HG03442 (cell line): ENCODE results near the gene SUPT20HL2.
"Not testable (repeated sequence)": the region's sequence is repeated elsewhere in the genome, so short reads cannot be mapped to it uniquely, and the experiment has no call there.

Experiments used
- ATAC-seq: cut with Tn5 transposase; IDR thresholded peaks from one replicate; pipeline ENCODE4 v1.9.1; 2021; ENCODE audit warnings: mild to moderate bottlenecking, moderate library complexity; ENCODE audit not compliant: unreplicated experiment

Gene SUPT20HL2

DNA sequence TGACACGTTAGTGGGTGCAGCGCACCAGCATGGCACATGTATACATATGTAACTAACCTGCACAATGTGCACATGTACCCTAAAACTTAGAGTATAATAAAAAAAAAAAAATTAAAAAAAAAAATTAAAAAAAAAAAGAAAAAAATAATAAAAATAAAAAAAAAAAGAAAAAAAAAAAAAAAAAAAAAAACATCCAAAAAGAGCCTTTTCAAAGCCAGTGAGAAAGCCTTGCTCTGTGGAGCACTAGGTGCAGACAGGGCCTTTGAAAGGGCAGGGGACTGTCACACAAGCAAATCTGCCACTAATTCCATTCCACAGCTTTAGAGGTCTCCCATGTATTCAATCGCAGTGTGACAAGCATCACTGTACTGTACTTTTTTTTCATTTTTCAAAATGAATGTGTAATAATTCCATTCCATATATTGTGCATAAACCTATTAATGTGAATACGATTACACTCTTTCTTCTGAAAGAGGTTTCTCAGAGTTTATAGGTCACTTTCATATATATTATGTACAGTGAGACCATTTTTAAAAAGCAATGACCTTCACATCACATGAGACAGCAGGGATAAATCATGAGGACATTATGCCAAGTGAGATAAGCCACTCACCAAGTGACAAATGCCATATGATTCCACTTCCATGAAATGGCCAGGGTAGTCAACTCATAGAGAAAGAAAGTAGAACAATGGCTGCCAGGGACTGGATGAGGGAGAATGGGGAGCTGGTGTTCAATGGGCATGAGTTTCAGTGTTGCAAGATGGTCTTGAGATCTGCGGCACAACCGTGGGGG lies 4.1 kb downstream of the SUPT20HL2 start:
- not testable (repeated sequence) for ATAC-seq

- ATAC-seq: not testable (repeated sequence)
Observed at GRCh38 chrX:24308803-24309202, 5.1 kb downstream of the SUPT20HL2 start.

GRCh38 chrX:24306440-24306839 lies 7.4 kb downstream of the SUPT20HL2 start:
- ATAC-seq: no peak

DNA sequence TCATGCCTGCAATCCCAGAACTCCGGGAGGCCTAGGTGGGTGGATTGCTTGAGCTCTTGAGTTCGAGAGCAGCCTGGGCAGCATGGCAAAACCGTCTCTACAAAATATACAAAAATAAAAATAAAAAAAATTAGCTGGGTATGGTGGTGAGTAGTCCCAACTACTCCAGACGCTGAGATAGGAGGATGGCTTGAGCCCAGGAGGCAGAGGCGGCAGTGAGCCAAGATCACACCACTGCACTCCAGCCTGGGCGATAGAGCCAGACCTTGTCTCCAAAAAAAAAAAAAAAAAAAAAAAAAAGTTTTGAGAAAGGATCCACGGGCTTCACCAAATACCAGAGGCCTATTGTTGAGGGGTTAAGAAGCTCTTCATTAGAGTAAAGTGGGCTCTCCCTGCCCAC lies 8.0 kb downstream of the SUPT20HL2 start:
- ATAC-seq: no peak

DNA sequence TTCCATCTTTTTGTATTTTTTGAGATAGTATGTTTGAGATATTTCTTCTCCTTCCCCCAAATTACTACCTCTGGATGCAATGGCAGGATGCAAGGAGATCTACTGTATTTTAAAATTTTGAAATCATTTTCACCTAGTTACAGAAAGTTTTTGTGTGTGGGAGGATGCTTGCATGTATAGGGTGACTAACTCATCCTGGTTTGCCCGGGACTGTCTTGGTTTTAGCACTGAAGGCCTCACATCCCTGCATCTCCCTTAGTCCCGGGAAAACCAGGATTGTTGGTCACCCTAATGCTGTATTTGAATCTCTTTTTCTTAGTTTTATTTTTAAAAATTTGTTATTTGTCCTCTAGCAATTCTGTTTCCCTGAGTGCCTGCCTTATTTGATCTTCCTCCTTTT lies 12.1 kb downstream of the SUPT20HL2 start:
- ATAC-seq: no peak

DNA sequence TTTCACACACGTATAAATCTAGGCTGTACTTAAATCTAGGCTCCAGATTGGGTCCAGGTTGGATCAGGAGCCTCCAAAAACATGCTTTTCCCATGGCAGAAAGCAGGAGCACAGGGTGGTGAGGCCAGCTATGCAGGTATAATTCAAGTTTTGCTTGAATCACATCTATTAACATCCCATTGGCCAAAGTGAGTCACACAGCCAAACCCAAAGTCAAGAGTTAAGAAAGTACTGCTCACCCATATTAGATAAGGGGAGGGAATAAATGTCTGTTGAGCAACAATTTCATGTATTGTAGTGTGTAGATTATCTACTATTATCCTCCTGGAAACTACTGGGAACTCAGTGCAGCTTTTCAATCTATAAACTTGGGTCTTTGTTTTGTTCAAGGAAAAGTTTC lies 12.8 kb downstream of the SUPT20HL2 start:
- ATAC-seq: no peak

GRCh38 chrX:24298191-24298590 lies 15.7 kb downstream of the SUPT20HL2 start:
- ATAC-seq: no peak

DNA sequence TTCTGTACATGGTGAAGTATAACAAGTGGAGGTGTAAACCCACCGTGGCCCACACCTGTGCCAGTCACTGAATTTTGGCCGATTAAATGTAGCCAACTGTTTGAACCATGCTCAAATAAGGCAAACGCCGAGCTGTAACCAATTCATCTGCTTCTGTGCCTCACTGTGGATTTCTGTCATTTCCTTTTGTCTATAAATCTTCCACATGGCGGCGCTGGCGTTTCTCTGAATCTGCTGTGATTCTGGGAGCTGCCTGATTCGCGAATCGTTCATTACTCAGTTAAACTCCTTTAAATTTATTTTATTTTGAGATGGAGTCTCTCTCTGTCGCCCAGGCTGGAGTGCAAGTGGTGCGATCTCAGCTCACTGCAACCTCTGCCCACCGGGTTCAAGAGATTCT lies 19.2 kb downstream of the SUPT20HL2 start:
- ATAC-seq: no peak

DNA sequence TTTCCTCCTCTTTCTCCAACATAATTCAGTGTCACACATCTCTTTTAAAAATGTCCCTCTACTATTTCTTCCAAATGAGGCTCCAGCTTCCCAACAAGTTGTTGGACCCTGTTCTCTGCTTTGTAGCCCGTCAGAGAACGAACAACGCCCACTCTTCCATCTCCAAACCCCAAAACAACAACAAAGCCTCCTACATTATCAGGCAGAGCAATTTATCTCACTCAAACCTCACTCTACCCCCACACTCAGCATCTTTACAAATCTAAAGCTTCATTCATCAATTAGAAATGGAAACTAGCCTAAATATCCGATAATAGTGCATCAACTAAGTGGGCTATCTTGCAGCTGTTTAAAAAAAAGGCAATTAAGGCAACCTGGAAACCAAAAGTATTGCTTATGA lies 20.5 kb downstream of the SUPT20HL2 start:
- no peak for ATAC-seq

DNA sequence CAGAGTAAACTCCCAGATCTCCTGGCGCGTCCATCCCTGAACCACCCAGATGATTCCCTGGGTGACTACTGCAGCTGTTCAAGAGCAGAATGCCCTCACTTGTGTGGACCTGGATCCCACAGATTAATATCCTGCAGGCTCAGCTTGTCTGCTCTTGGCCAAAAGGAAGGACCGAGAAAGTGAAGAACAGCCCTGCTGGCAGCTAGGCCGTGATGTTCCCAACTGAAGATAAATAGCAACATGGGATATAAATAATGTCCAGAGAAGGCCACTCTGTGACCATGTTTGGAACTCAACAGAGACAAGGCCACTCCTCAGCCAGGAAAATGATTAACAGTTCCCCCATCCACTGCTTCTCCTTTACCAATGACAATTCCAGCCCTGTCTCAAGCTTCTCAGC lies 21.5 kb downstream of the SUPT20HL2 start:
- no peak for ATAC-seq

GRCh38 chrX:24285082-24285481 lies 28.8 kb downstream of the SUPT20HL2 start:
- no peak for ATAC-seq

GRCh38 chrX:24283127-24283794 lies 30.6 kb downstream of the SUPT20HL2 start:
- ATAC-seq: no peak

GRCh38 chrX:24282381-24283126 lies 31.3 kb downstream of the SUPT20HL2 start:
- no peak for ATAC-seq

- no peak for ATAC-seq
Observed at GRCh38 chrX:24277405-24277804, 36.5 kb downstream of the SUPT20HL2 start.

- no peak for ATAC-seq
Observed at GRCh38 chrX:24276015-24276414, 37.9 kb downstream of the SUPT20HL2 start.

GRCh38 chrX:24271262-24271661 lies 42.6 kb downstream of the SUPT20HL2 start:
- ATAC-seq: no peak

GRCh38 chrX:24268786-24269185 lies 45.1 kb downstream of the SUPT20HL2 start:
- ATAC-seq: no peak

DNA sequence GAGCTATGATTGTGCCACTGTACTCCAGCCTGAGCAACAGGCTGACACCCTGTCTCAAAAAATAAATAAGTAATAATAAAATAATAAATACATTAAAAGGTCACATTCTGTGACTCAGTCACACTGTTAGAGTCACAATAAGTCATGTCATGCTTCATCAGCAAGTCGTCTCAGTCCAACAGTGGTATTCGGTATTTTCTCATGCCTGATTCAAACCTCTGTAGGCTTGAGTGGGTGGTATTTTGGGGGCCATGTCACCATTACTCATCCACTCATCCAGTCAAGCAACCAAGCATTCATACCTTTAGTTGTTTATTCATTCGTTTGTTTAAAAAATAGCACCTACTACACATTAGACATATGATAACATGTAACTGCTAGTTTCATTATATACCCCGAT lies 46.9 kb downstream of the SUPT20HL2 start:
- ATAC-seq: no peak

- no peak for ATAC-seq
Observed at GRCh38 chrX:24264383-24264782, 49.5 kb downstream of the SUPT20HL2 start.

GRCh38 chrX:24262309-24262708 lies 51.6 kb downstream of the SUPT20HL2 start:
- no peak for ATAC-seq
